ENCODE data around the gene IFIT1B.

The IFIT1B gene

DNA sequence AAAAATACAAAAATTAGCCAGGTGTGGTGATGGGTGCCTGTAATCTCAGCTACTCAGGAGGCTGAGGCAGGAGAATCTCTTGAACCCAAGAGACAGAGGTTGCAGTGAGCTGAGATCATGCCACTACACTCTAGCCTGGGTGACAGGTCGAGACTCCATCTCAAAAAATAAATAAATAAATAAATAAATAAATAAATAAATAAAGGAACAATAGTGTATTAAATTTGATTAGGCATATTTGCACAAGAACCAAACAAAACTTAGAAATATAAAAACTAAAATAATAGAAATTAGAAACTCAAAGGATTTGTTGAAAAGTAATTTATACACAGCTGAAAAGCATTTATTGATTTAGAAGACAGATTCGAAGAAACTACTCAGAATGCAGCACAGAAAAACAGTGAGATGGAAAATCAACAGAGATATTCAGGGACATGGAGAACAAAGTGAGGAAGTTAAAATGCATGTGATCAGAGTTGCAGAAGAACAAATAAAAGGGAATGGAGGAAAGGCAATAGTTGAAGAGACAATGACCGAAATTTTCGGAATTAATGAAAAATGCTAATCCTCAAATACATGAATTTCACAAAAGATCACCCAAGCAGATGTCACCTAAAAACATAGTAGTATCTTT is 32.4 kb upstream of the IFIT1B start:
- TF ChIP-seq TAF1 (IDR thresholded peaks at IDR 0.05; ENCODE audit: borderline replicate concordance, insufficient read depth, low read length) (no peak), FOXP2 (optimal IDR thresholded peaks at IDR 0.05; ENCODE audit: borderline replicate concordance, extremely low read depth, extremely low read length, insufficient read depth) (no peak), REST (IDR thresholded peaks at IDR 0.05; ENCODE audit: insufficient read depth in 1 of 2, low read depth in 2 of 2, low read length in 2 of 2) (no peak)

DNA sequence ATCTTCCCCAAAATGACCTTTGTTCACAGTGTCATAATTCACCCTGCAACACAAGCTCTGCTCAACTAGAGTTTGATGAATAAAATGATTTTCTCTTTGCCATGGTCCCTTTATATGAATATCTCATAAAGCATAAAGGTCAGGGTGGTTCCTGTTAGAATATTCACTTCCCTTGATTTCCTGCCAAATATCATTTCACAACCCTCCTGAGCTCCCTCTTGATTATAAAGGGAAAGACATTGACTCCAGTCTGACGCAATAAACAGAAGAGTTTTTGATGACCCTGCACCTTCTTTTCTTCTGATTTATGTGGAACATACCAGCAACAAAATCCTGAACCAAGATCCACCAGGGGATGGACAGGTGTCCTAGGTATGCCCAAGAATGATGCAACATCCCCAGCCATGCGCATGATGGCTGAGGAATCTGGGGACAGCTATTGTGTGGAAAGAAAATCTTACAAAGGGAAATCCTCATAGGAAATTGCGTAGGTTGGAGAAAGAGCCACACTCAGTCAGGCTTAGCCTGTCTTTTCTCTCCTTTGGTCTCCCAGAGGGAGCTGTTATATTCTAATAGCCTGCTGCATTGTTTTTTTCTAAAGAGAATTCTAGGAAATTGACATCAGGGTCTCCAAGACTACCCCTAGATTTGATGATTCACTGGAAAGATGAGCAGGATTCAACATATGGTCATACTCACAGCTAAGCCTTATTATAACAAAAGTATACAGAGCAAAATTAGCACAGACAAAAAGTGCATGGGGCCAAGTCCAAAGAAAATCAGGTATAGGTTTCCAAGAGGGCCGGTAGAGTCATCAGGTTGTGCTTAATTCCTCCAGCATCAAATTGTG is 31.2 kb upstream of the IFIT1B start:
- TF ChIP-seq SIN3A (IDR thresholded peaks at IDR 0.05; ENCODE audit: borderline replicate concordance, insufficient read depth, low read length) (no peak), REST (IDR thresholded peaks at IDR 0.05; ENCODE audit: insufficient read depth in 1 of 2, low read depth in 2 of 2, low read length in 2 of 2) (no peak), TAF1 (IDR thresholded peaks at IDR 0.05; ENCODE audit: borderline replicate concordance, insufficient read depth, low read length) (no peak), POLR2AphosphoS5 (IDR thresholded peaks at IDR 0.05; ENCODE audit: low read depth, low read length) (no peak), FOXP2 (optimal IDR thresholded peaks at IDR 0.05; ENCODE audit: borderline replicate concordance, extremely low read depth, extremely low read length, insufficient read depth) (no peak)

DNA sequence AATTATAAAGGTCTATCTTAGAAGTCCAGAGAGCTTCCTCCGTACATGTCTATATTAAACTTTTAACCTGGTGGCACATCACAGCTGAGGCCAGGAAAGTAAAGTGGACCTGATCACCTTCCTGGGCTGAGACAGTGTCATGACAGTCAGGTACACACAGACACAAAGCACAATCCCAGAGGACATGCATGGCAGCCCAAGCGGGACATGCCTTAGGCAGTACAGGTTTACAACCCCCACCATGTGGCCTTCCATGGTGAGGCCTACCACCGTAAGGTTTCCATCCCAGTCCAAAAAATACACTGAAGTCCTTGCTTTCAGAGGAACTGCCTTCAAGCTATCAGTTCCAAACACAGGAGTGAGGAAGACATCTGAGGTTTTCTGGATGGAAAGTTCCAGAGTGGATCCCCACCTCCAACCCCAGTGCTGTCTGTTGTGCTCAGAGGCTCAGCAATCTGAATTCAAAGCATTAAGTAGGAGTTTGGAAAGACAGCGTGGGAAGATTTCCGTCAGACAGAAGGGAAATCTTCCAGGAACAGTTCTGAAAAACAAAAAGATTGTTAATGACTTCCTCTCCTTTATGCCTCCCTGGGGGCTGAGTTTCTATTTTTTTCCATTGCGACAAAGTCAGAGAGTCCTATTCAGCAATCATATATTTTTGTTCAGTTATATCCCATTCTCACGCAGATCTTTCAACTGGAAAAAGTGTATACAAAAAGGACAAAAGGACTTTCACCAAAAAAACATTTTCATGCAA is 30.0 kb upstream of the IFIT1B start:
- TF ChIP-seq TAF1 (IDR thresholded peaks at IDR 0.05; ENCODE audit: borderline replicate concordance, insufficient read depth, low read length) (no peak), REST (IDR thresholded peaks at IDR 0.05; ENCODE audit: insufficient read depth in 1 of 2, low read depth in 2 of 2, low read length in 2 of 2) (no peak), SIN3A (IDR thresholded peaks at IDR 0.05; ENCODE audit: borderline replicate concordance, insufficient read depth, low read length) (no peak), FOXP2 (optimal IDR thresholded peaks at IDR 0.05; ENCODE audit: borderline replicate concordance, extremely low read depth, extremely low read length, insufficient read depth) (no peak), POLR2AphosphoS5 (IDR thresholded peaks at IDR 0.05; ENCODE audit: low read depth, low read length) (no peak)

DNA sequence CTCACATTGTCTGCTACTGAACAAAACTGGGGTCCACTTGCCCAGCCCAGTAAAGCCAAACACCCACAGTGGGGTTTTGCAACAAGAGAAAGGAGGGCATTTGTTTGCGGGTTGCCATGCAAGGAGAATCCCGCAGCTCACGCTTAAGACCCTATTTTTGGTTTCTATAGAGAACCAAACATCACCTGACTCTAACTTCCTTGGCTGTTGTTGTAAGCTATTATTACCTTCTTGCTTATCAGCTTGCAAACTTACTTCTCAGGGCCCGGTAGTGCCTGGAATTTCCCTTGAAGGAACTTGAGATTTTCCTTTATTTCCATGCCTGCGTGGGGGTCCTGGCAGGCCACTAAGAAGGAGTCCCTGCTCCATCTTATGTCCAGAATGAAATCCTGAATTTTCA is 29.4 kb upstream of the IFIT1B start:
- no peak for TF ChIP-seq REST (IDR thresholded peaks at IDR 0.05; ENCODE audit: insufficient read depth in 1 of 2, low read depth in 2 of 2, low read length in 2 of 2)

All from PFSK-1 (cell line).